H9 (cell line): Measurements from ENCODE around the gene SERPINE2. TPM values are rescaled to one million over a fixed set of nuclear protein-coding genes. Genes with fewer than 3 reads are reported as not detected.

ENCODE experiments used
- DNase-seq: peaks from one replicate; pipeline ENCODE4 v3.0.0-alpha.2; 2017
- H2AFZ ChIP-seq: one replicate; pipeline ENCODE4 v1.6.1; 2013; ENCODE audit warnings: mild to moderate bottlenecking, low read length, control low read depth, moderate library complexity
- H2AK5ac ChIP-seq: 2 replicates; pipeline ENCODE4 v1.6.1; 2013; ENCODE audit warnings: low read length, control low read depth, mixed read lengths; ENCODE audit not compliant: insufficient read length
- H2BK120ac ChIP-seq: one replicate; pipeline ENCODE4 v1.6.1; 2013; ENCODE audit warnings: low read depth, mild to moderate bottlenecking, low read length, control low read depth, inconsistent platforms; ENCODE audit not compliant: poor library complexity, severe bottlenecking
- H2BK12ac ChIP-seq: 2 replicates; pipeline ENCODE4 v1.6.1; 2013; ENCODE audit warnings: low read length, control low read depth, mixed read lengths, low read depth; ENCODE audit not compliant: insufficient read length
- H2BK15ac ChIP-seq: 2 replicates; pipeline ENCODE4 v1.6.1; 2013; ENCODE audit warnings: low read depth, low read length, control low read depth
- H2BK20ac ChIP-seq: one replicate; pipeline ENCODE4 v1.6.1; 2013; ENCODE audit warnings: low read depth, mild to moderate bottlenecking, low read length, control low read depth, inconsistent platforms; ENCODE audit not compliant: poor library complexity, severe bottlenecking
- H2BK5ac ChIP-seq: 2 replicates; pipeline ENCODE4 v1.6.1; 2013; ENCODE audit warnings: low read length, control low read depth, mixed read lengths; ENCODE audit not compliant: insufficient read length
- H3K14ac ChIP-seq: 2 replicates; pipeline ENCODE4 v1.6.1; 2013; ENCODE audit warnings: low read length, control low read depth; ENCODE audit not compliant: insufficient read depth
- H3K18ac ChIP-seq: 2 replicates; pipeline ENCODE4 v1.6.1; 2013; ENCODE audit warnings: low read depth, mild to moderate bottlenecking, mixed read lengths, low read length, control low read depth; ENCODE audit not compliant: insufficient read length
- H3K23ac ChIP-seq: 2 replicates; pipeline ENCODE4 v1.6.1; 2013; ENCODE audit warnings: low read length, control low read depth, mixed read lengths, low read depth; ENCODE audit not compliant: insufficient read length
- H3K23me2 ChIP-seq: 2 replicates; pipeline ENCODE4 v1.6.1; 2013; ENCODE audit warnings: low read depth, mild to moderate bottlenecking, mixed read lengths, low read length, control low read depth; ENCODE audit not compliant: insufficient read length, poor library complexity, severe bottlenecking
- H3K27ac ChIP-seq: 2 replicates; pipeline ENCODE4 v1.5.1; 2013; ENCODE audit warnings: low read length, control low read depth, mixed read lengths, low read depth; ENCODE audit not compliant: insufficient read length
- H3K27me3 ChIP-seq: 2 replicates; pipeline ENCODE4 v1.6.1; 2013; ENCODE audit warnings: low read length, control low read depth, inconsistent platforms; ENCODE audit not compliant: insufficient read depth
- H3K4ac ChIP-seq: 2 replicates; pipeline ENCODE4 v1.6.1; 2013; ENCODE audit warnings: low read depth, mild to moderate bottlenecking, control low read depth, inconsistent platforms, low read length, moderate library complexity
- H3K4me1 ChIP-seq: 2 replicates; pipeline ENCODE4 v1.6.1; 2013; ENCODE audit warnings: low read length, control low read depth, inconsistent platforms; ENCODE audit not compliant: insufficient read depth
- H3K4me2 ChIP-seq: 2 replicates; pipeline ENCODE4 v1.6.1; 2013; ENCODE audit warnings: low read length, control low read depth, mixed read lengths; ENCODE audit not compliant: insufficient read length, insufficient read depth
- H3K56ac ChIP-seq: 2 replicates; pipeline ENCODE4 v1.6.1; 2013; ENCODE audit warnings: low read depth, mild to moderate bottlenecking, mixed read lengths, low read length, control low read depth; ENCODE audit not compliant: insufficient read length
- H3K79me1 ChIP-seq: 2 replicates; pipeline ENCODE4 v1.6.1; 2013; ENCODE audit warnings: low read depth, mild to moderate bottlenecking, moderate library complexity, low read length, control low read depth, inconsistent platforms; ENCODE audit not compliant: insufficient read depth, poor library complexity, severe bottlenecking
- H3K79me2 ChIP-seq: 2 replicates; pipeline ENCODE4 v1.6.1; 2013; ENCODE audit warnings: low read length, control low read depth, inconsistent platforms; ENCODE audit not compliant: insufficient read depth
- H3K9ac ChIP-seq: 2 replicates; pipeline ENCODE4 v1.6.1; 2013; ENCODE audit warnings: low read length, control low read depth, mixed read lengths; ENCODE audit not compliant: insufficient read length; ENCODE audit errors: extremely low read depth
- H3K9me3 ChIP-seq: one replicate; pipeline ENCODE4 v1.6.1; 2013; ENCODE audit warnings: low read depth, low read length, inconsistent platforms; ENCODE audit not compliant: control insufficient read depth
- H3T11ph ChIP-seq: one replicate; pipeline ENCODE4 v1.6.1; 2013; ENCODE audit warnings: mild to moderate bottlenecking, low read length, control low read depth, inconsistent platforms
- H4K20me1 ChIP-seq: one replicate; pipeline ENCODE4 v1.6.1; 2013; ENCODE audit not compliant: control insufficient read depth, insufficient read length, insufficient read depth
- H4K5ac ChIP-seq: 2 replicates; pipeline ENCODE4 v1.6.1; 2013; ENCODE audit warnings: low read depth, mild to moderate bottlenecking, mixed read lengths, low read length, control low read depth; ENCODE audit not compliant: insufficient read length
- H4K8ac ChIP-seq: replicated peaks from 2 replicates; pipeline ENCODE4 v1.6.1; 2013; ENCODE audit warnings: low read length, control low read depth, mixed read lengths, low read depth; ENCODE audit not compliant: insufficient read length
- H4K91ac ChIP-seq: 2 replicates; pipeline ENCODE4 v1.6.1; 2013; ENCODE audit warnings: low read depth, mild to moderate bottlenecking, moderate library complexity, mixed read lengths, low read length, control low read depth; ENCODE audit not compliant: insufficient read length
- H3K27ac Mint-ChIP-seq, 3 experiments: 2 replicates in 2 of 3; 3 replicates in 1 of 3; pipeline ENCODE4 v1.8.0; 2020 to 2021; ENCODE audit warnings: mixed read lengths in 3 of 3, mild to moderate bottlenecking in 1 of 3, moderate library complexity in 1 of 3
- H3K27me3 Mint-ChIP-seq: 2 replicates; pipeline ENCODE4 v1.8.0; 2021; ENCODE audit warnings: low read depth, mild to moderate bottlenecking, moderate library complexity, mixed read lengths
- H3K36me3 Mint-ChIP-seq, 3 experiments: 2 replicates in 2 of 3; 3 replicates in 1 of 3; pipeline ENCODE4 v1.8.0; 2020 to 2021; ENCODE audit warnings: low read depth in 3 of 3, mixed read lengths in 3 of 3; ENCODE audit not compliant: insufficient read depth in 1 of 3
- H3K4me1 Mint-ChIP-seq, 2 experiments: 2 replicates each; pipeline ENCODE4 v1.8.0; 2020; ENCODE audit warnings: mixed read lengths in 2 of 2
- H3K4me3 Mint-ChIP-seq, 2 experiments: 2 replicates in 1 of 2; 3 replicates in 1 of 2; pipeline ENCODE4 v1.8.0; 2020 to 2021; ENCODE audit warnings: mild to moderate bottlenecking in 2 of 2, mixed read lengths in 2 of 2, moderate library complexity in 1 of 2
- H3K9me3 Mint-ChIP-seq, 2 experiments: 2 replicates in 1 of 2; 3 replicates in 1 of 2; pipeline ENCODE4 v1.8.0; 2020; ENCODE audit warnings: mild to moderate bottlenecking in 2 of 2, mixed read lengths in 2 of 2, moderate library complexity in 1 of 2
- CTCF ChIP-seq: fragments of 200-600 bp; sonication (generic); conservative IDR thresholded peaks from 3 replicates; pipeline ENCODE4 v1.8.0; 2021; ENCODE audit warnings: antibody characterized with exemption, mild to moderate bottlenecking
- WGBS: extraction: QIAGEN DNeasy Blood & Tissue Kit; methylation state at CpG from one replicate; pipeline ENCODE4 v1.1.7; 2013; ENCODE audit warnings: missing lambda C conversion rate, low lambda C conversion rate, mixed read lengths; ENCODE audit not compliant: insufficient read length; ENCODE audit errors: extremely low coverage; 5-methylcytosine and 5-hydroxymethylcytosine counted together
- total RNA-seq: library from RNA; stranded (reverse); gene quantifications from 2 replicates; pipeline ENCODE4 v1.2.1, GENCODE V29; 2021

Gene SERPINE2
- total RNA-seq, 1 experiment from 2014 or later = 40.0 TPM

- Histone ChIP-seq H3K4me1 (no peaks in the 10 kb centered on the region), H3K14ac (no peak overlapping the region), H4K20me1 (no peaks in the 10 kb centered on the region), H3K79me1 (no peaks in the 10 kb centered on the region), H2BK12ac (no peak overlapping the region), H4K8ac (no peak overlapping the region), H2AK5ac (no peak overlapping the region), H3T11ph (no peak overlapping the region), H3K27me3 (no peaks in the 10 kb centered on the region; the same call in 1 of the 2 replicates), H3K4me2 (no peak overlapping the region), H2BK15ac (no peak overlapping the region), H3K9ac (no peak overlapping the region), H3K27ac (no peak overlapping the region), H3K79me2 (no peaks in the 10 kb centered on the region; the same call in 1 of the 2 replicates), H3K56ac (no peak overlapping the region), H2BK5ac (no peak overlapping the region), H3K9me3 (no peaks in the 10 kb centered on the region), H3K23me2 (peaks cover 11% of the 10 kb centered on the region), H3K23ac (no peak overlapping the region), H4K91ac (no peak overlapping the region), H3K4ac (no peak overlapping the region), H2BK120ac (no peak overlapping the region), H3K18ac (no peak overlapping the region), H4K5ac (no peak overlapping the region), H2AFZ (no peak overlapping the region), H2BK20ac (no peak overlapping the region)
- H3K27ac Mint-ChIP-seq = no peak overlapping the region
- WGBS = no CpG with 5 or more reads among the region's 35 CpGs
- peaks cover 66% of the 10 kb centered on the region for H3K27me3 Mint-ChIP-seq
- no peak for DNase-seq
- no peaks in the 10 kb centered on the region for H3K9me3 Mint-ChIP-seq
- peaks cover 23 to 34% of the 10 kb centered on the region in 2 experiments for H3K4me1 Mint-ChIP-seq
- H3K4me3 Mint-ChIP-seq = no peak overlapping the region
- no peak for TF ChIP-seq CTCF
- H3K36me3 Mint-ChIP-seq = no peaks in the 10 kb centered on the region; a peak in 2 of 7 replicates
These were observed 331 bp downstream of the SERPINE2 start for GRCh38 chr2:224038830-224039079.
